Dedifferentiated amniotic fluid mesenchymal stem cell (primary cell): ENCODE data around the gene SCTR.

Experiments
- DNase-seq: peaks from one replicate; pipeline ENCODE4 v3.0.0-alpha.2; 2016; ENCODE audit errors: extremely low spot score

The SCTR gene

DNA sequence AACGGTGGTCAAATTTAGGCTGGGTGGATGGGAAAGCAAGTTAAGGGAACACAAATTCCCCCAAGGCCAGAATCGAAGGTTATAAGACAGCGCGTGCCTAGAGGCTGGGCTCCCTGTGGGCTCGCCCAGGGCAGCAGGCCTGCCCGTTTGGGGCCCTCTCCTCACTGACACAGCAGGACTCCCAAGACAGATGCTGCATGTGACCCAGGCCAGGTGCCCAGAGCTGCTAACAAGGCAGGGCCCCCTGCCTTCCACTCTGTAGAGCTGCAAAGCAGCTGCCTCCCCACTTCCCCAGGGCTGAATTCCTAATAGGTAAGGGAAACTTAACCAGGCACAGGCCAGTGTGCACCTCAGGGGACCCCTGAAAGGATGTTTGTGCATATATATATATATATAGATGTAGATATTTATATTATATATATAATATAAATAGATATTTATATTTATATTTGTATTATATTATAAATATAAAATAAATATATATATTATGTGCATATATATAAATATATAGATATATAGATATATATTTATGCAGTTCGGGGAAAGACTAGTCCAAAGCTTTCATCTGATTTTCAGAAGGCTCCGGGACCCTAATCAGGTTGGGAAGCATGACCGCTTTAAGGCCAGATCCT is 48.9 kb downstream of the SCTR start:
- no peak for DNase-seq

DNA sequence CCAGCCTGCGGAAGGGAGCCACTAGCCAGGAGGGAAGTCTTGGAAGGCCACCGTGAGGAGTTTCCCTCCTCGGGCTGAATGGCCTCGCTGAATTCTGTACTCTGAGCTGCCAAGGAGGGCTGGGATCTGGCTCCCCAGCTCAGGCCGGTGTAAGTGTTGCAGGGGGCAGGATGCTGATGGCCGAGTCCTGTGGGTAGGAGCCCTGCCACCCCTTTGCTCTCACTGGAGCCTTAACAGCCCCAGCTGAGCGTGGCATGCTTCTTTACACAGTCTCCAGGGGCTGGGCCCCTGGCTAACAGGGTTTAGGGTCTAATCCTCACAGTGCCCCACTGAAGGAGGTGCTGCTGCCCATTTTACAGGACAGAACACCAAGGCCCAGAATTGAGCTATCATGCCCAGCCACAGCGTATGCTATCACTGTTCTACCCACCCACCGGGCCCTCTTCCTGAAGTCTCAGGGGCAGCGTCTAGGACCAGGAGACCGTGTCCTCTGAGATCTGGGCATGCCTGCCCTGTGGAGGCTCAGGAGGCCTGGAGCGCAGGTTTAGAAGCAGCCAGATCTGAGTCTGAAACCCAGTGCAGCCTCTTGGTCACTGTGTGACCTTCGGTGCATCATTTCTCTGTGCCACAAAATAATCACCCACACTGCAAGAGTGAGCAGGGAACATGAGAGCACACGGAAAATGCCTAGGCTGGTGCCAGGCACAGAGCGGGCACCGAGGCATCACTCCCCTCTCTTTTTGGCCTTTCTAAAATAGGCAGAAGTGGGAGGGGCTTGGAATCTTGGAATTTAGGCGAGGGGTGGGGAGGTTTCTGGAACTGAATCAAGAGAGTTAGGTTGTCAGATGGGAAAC is 49.7 kb downstream of the SCTR start:
- DNase-seq, result no peak

DNA sequence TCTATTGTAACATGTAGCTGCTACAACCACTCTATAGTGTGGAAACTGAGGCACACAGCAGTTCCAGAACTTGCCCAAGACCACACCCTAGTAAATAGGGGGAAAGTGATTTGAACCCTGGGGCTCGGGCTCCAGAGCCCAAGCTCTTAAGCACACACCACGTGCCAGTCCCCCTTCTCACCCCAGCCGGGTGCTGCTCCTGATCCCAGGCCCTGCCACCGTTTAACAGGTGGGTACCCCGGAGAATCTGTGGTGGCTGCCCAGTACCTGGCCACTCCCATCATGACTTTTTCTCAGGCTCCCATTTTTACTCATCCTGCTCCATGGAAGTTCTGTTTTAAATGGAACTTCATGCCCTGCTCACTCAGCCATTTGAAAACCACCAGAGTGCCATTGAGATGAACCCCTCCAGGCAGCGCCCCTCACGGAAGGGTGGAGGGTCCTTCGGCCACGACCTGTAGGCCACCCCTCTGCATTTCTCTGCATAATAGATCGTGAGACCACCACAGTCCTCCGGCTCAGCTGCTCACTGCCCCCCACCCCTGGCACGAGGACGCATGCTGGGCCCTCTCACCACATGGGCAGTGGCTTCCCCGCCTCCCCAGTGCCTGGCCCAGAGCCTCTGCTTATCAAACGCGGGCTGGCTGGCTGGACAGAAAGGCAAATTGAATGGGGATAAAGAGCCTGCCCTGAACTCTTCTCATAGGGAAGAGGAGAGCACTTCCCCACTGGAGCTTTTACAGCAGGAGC is 50.5 kb downstream of the SCTR start:
- no peak for DNase-seq

DNA sequence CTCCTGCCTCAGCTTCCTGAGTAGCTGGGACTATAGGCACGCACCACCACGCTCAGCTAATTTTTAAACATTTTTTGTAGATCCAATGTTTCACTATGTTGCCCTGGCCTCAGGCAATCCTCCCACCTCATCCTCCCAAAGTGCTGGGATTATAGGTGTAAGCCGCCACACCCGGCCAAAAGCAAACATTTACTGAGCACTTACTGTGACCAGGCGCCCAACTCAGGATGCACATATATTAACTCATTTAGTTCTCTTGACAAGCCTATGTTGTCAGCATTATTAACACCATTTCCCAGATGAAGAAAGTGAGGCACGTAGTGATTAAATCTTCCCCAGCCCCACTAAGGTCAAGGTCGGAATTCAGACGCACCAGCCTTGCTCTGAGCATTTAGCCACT is 51.5 kb downstream of the SCTR start:
- no peak for DNase-seq

DNA sequence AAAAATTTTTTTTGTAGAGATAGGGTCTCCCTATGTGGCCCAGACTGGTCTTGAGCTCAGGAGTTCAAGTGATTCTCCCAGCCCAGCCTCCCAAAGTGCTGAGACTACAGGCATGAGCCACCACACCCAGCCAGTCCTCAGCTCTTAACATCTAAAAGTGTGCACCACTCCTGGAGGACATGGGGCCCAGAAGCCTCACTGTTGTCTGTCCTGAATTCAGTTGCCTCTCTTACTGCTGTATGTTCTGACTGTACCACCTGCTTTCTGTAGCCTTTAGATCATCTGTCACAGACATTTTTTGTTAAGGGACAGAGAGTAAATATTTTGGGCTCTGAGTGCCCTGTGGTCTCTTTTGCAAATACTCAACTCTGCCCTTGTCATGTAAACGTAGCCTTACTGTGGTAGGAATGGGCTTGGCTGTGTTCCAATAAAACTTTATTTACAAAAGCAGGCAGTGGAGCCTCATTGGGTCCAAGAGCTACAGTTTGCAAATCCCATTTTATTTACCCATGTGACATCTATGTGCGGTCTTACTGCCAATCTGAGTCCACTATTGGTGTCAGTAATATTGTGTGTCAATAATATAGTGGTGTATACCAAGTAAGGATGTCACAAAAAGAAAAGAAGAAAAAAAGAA is 54.5 kb downstream of the SCTR start:
- no peak for DNase-seq

DNA sequence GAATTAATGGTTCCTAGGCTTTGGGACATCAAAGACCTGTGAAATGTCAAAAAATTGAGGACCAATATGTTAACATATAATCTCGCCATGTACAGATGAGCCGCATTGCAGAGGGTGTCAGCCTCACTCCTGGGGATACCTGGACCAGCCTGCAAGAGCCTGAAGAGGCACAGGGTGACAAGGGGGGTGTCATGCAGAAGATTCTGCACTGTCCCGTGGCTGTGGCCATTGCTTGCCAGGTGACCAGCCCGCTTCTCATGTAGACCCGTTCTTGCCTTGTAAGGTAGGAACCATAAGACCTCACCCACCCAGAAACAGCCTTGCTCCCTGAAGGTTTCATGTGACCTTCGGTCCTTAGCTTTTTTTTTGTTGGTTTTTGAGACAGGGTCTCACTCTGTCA is 55.2 kb downstream of the SCTR start:
- no peak for DNase-seq

DNA sequence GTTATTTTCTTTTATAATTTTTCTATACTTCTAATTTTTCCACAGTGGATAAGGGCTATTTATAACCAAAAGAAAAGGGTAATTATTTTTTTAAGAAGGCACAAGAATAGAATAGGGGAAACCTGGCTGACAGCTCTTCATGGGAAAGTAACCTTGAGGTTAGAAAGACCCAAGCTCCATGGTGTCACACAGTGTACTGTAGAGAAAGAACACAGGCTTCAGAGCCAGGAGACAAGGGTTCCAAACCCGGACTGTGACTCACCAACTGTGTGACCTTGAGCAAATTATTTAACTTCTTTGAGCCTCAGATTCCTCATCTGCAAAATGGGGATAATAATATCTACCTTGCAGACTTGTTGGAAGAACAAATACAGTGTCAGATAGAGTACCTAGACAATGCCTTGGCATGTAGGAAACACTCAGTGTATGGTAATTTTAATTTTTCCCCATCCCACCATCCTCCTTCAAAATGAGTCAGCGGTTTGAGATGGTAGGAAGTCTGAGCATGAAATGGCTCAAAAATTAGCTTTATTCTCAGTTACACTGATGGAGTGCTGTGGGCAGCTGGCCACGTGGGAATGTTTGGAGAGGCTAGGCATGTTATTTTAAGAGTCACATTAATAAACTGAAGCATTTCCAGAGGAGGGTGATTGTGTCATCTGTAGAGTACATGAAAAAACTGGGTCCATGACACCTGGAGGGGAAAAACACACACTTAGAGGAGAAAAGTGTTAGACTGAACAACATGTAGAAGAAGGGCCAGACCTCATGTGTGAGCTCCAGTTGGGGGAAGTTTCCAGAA is 55.9 kb downstream of the SCTR start:
- DNase-seq, result no peak

DNA sequence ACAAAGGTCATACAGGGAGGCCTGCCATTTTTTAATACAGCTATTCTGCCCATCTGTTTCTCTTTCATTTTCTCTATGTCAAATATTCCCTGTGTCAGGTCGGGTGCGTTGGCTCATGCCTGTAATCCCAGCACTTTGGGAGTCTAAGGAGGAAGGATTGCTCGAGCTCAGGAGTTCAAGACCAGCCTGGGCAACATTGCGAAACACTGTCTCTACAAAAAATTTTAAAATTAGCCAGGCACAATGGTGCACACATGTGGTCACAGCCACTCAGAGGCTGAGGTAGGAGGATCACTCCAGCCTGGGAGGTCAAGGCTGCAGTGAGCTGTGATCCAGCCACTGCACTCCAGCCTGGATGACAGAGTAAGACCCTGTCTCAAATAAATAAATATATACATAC is 57.9 kb downstream of the SCTR start:
- no peak for DNase-seq

DNA sequence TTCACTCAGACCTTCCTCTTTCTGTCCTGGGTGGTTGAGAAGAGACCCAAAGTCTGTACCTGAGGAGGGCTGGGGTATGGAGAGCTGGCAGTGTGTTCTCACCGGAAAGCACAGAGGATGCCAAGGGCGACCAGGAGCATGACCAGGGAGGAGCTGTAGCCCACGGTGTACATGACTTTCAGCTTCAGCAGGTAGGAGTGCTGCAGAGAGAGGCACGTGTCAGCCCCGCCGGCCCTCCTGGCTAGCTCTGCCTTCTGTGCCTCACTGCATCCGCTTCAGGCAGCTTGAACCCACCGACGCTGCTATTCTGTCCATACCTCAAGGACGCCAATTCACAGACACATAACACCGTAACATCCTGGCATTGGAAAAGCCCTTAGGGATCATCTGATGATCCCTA is 58.6 kb downstream of the SCTR start:
- DNase-seq, result no peak

DNA sequence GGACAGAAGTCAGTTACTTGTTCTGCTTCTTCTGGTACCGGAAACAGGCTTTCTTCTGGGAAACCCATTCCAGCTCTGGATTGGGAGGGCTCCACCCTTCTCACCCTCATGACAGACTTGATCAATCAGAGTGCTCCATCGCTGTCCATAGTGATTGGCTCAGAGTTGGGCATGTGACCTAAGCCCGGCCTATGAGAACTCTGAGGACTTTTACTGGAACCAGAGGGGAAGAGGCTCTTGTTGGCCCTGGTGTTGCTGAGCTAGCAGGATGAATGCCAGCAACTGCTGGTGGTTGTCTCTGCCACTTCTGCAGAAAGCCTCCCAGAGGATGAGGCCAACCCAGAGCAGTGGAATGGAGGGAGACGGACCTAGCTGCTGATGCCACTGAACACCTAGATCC is 59.3 kb downstream of the SCTR start:
- DNase-seq, result no peak

DNA sequence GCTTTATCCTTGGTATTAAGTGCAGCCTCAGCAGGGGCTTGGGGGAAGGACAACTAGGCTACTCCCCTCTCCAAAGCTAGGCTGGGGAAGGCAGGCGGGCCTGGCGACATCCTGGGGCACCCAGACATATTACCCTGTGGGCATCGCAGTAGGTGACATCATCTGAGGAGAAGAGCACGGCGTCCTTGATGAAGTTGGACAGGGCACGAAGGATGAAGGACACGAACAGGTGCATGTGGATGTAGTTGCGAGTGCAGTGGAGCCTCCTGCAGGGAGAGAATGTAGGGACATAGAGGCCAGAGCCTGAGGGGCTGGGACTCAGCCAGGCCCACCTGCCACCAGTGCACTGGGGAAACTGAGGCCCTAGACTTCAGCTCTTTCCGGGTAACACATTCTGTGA is 60.3 kb downstream of the SCTR start:
- DNase-seq, result no peak

DNA sequence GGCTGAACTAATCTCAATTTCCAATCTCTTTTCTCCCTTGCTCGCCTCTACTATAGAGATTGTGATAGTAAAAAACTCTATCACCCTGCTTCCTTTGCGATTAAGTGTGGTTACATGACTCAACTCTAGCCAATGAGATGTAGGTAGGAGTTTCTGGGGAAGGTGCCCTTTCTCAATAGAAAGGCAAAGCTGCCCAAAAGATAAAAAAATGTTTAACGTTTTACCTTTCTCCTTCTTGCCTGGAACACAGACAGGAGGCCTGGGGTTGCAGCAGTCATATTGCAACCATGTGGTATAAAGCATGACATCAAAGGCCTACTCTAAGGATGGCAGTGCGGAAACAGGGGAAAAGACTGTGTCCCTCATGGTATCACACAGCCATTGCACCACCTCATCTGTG is 61.1 kb downstream of the SCTR start:
- DNase-seq, result no peak

DNA sequence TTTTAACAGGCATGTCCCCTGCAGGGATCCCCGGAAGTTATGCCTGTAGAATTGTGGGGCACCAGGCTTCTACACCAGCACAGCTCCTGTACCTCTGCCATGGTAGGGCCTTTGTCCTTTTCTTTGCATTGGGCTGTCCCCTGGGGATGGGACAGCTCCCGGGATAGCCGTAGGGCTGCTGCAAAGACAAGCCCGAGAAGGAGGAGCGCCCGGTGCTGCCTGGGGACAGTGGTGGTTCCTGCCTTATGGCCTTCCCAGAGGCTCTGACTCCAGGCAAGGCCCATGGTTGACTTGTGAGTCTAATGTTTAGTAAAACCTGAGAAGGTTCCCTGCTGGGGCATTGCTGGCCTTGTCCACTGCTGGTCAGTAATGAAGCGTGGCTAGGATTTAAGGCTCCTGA is 61.7 kb downstream of the SCTR start:
- DNase-seq, result no peak

DNA sequence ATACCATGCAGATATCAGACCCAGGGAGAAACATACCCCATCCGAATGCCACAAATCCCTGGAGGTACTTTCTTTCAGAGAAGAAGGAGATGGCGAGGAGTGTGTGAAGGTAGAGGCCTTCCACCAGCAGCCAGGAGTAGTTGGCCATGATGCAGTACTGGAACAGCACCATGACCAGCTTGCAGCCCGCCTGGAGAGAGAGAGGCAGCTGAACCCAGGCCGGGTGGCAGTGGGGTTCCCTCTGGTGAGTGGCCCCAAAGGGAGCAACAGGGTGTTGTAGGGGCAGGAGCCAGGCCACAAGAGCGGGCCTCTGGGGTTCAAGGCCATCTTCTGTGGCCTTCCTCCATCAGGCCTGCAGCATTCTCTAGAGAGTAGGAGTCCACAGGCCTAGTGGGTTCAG is 62.5 kb downstream of the SCTR start:
- no peak for DNase-seq

DNA sequence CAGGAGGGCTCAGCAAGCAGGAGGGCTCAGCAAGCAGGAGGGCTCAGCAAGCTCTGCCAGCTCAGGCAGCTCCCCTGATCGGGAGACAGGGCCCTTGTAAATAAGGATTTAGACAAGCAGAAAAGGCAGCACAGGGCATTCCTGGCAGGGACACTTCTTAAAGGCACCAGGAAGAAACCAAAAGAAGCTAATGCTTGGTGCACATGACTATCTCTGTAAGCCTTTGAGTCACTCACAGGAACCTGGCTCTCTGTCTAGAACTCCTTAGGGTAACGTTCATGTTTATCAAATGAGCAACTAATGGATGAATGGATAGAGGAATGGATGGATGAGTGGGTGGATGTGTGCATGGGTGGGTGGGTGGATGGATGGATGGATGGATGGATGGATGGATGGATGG is 64.2 kb downstream of the SCTR start:
- no peak for DNase-seq

DNA sequence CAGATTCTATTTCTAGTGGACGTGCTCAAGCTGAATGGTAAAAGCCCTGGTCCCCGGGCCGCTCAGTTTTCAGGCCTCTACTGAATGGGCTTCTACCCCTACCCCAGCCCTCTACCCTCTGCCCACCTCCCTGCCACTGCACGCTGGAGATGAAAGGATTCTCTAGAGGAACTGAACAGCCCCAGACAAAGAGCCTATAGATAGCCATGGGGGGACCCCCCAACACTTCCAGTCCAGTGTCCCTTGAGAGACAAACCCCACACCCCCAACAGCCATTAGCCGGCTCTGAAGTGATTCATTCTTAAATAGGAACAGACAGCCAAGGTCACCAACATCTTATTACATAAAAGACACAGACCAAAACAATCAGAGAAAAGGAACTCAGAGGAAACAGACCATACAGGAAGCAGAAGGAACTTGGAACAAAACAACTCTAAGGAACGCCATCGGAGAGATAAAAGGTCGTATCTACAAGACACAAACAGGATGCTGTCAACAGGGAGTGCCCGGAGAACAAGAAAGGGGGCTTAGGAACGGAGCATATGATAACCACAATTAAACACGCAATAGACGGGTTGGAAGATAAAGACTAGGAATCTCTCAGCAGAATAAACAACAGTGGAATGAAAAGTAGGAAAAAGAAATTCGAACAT is 69.1 kb downstream of the SCTR start:
- DNase-seq, result no peak

DNA sequence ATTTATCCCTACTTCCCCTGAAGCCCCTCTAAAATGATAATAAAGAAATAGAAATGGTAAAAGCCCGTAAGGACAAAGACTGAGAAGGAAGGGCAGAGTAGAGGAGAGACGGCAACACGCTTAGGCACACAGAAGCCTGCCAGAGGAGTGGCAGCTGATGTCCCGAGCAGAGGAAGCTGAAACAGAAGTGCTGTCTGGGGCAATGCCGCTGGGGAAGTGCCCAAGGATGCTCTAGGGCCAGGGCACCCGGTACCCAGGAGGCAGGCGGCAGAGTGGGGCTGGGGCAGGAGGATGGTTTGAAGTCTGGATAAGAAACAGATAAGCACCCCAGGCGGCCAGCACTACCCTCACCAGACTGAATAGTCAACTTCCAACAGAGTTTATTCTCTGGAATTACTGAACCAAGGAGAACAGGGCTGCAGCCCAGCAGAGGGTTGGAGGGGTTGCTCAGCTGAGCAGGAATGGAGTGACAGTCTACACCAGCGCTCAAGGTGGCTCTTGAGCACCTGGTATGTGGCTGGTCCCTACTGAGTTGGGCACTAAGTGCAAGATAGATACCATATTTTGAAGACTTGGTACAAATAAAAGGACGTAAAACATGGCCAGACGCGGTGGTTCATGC is 70.2 kb downstream of the SCTR start:
- no peak for DNase-seq

DNA sequence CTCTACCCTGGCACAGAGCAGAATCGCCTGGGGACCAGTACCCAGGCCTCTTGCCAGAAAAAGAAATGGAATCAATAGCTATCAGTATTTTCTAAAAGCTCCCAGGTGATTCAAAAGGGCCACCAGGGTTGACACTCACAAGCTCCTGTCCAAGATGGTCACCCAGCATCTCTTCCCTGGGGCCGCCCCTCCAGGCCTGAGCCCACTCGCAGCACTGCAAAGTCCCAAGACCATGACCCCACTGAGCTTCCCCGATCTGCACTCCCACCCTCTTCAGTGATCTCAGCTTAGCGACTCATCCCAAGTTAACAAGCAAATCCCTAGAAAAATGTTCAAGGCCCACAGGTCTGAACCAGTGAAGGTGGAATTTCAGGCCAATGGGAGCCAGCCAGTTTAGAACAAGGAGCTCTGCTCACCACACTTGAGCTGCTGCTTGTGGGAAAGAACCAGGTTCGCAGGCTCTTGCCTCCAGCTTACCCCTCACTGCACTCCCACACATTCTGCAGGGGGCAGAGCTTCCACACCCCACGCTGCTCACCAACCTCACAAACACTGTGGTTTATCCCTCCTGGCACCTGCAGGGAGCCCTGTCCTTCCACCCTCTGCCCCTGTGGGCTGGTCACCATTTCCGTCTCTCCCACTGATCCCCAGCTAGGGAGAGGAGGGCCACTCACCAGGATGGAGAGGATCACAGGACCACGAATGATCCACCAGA is 72.8 kb downstream of the SCTR start:
- DNase-seq, result no peak

DNA sequence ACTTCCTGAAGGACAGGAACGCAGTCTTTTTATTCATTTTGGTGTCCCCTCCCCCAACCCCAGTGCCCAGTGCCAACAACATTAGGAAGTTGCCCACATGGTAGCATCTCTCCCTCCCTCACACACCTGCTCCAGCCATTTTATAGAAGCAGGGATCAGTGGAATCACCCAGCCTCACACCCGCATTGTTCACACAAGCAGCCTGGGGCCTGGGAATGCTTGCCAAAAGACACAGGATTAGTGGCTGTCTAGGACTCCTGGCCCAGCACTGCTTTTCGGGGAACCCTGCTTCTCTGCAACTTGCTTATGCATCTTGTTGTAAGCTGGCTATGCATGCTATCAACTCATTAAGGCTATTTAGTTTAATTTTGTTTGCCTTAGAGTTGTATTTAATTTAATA is 74.8 kb downstream of the SCTR start:
- no peak for DNase-seq
